ENCODE results near the gene SPO11. TPM values are rescaled to one million over a fixed set of nuclear protein-coding genes. Genes with fewer than 3 reads are reported as not detected.

SPO11 gene
- polyA plus RNA-seq, 2 of the 4 experiments (the other 2 are of a cell fraction), result not detected

GRCh38 chr20:57387945-57388371 is 58.4 kb downstream of the SPO11 start:
- DNase-seq (ENCODE audit: low read depth in 1 of 2, low spot score in 1 of 2) (no peak), FAIRE-seq (no peak), ATAC-seq (no peak)
- H3K27ac ChIP-seq, result no peak overlapping the region
- H3K9me3 ChIP-seq, result no peaks in the 10 kb centered on the region
- CTCF ChIA-PET, result interaction anchor here (0.9 to 1.5 kb wide), 3 partner anchors 104 to 120 kb away, joined by 4 to 5 read pairs (median 5); no protein-coding TSS in a partner anchor
- H3K4me1 ChIP-seq, result peaks cover 9% of the 10 kb centered on the region
- H3K4me3 ChIP-seq, result no peak overlapping the region
- TF ChIP-seq HOXB13 (CRISPR knock-in tag; IDR thresholded peaks at IDR 0.05; ENCODE audit: low read depth) (no peak), RFX5 (IDR thresholded peaks at IDR 0.05) (no peak), CHD4 (IDR thresholded peaks at IDR 0.05; ENCODE audit: borderline replicate concordance) (no peak), NFE2L2 (conservative IDR thresholded peaks at IDR 0.05; ENCODE audit: low read length) (no peak), E2F6 (IDR thresholded peaks at IDR 0.05; ENCODE audit: borderline replicate concordance, low read depth) (no peak), BHLHE40 (IDR thresholded peaks at IDR 0.05; ENCODE audit: low read depth, low read length) (no peak), HMGXB4 (CRISPR knock-in tag; IDR thresholded peaks at IDR 0.05; ENCODE audit: borderline replicate concordance) (no peak), NR3C1 (IDR thresholded peaks at IDR 0.05) (no peak)
- 86% methylated on average over 7 of the region's 7 CpGs for WGBS (ENCODE audit: missing lambda C conversion rate)
- no peak overlapping the region for H3K4me2 ChIP-seq
- POLR2A ChIA-PET, result no interaction called here

GRCh38 chr20:57388953-57389694 is 59.5 kb downstream of the SPO11 start:
- peak overlapping the region in 1 of 2 experiments; percentile 96; a peak in 3 of 6 replicates for H3K27ac ChIP-seq
- POLR2A ChIA-PET, result no interaction called here
- WGBS (ENCODE audit: missing lambda C conversion rate), result 78% methylated on average over 35 of the region's 57 CpGs
- no peak for TF ChIP-seq POLR2A (IDR thresholded peaks at IDR 0.05; ENCODE audit: low read length)
- TF ChIP-seq BCL3 (IDR thresholded peaks at IDR 0.05), result no peak
- TF ChIP-seq EHF (CRISPR knock-in tag; IDR thresholded peaks at IDR 0.05), result no peak
- TF ChIP-seq FOSB (CRISPR knock-in tag; IDR thresholded peaks at IDR 0.05), result no peak
- TF ChIP-seq CTCF (IDR thresholded peaks at IDR 0.05), result 0 out of 3 replicates have a peak, but pooled peaks have one; percentile 6
- TF ChIP-seq FOXS1 (CRISPR knock-in tag; IDR thresholded peaks at IDR 0.05), result no peak
- no peak for TF ChIP-seq RARB (CRISPR knock-in tag; IDR thresholded peaks at IDR 0.05)
- CTCF ChIA-PET, result interaction anchor here (1.2 to 2.4 kb wide), 6 partner anchors 7 to 110 kb away, joined by 3 to 16 read pairs (median 7); no protein-coding TSS in a partner anchor
- no peak for FAIRE-seq
- H3K4me1 ChIP-seq, result peaks cover 9% of the 10 kb centered on the region
- no peak overlapping the region for H3K4me2 ChIP-seq
- no peak for ATAC-seq
- no peak for DNase-seq (ENCODE audit: low read depth in 1 of 2, low spot score in 1 of 2)
- no peak overlapping the region for H3K4me3 ChIP-seq
- H3K9me3 ChIP-seq, result no peaks in the 10 kb centered on the region
